ENCODE measurements around the gene FAM13A. TPM values are rescaled to one million over a fixed set of nuclear protein-coding genes. Genes with fewer than 3 reads are reported as not detected.

Gene FAM13A
- total and polyA plus RNA-seq, 2 of the 4 experiments (the other 2 are of a cell fraction), result 13.1 to 22.0 TPM

DNA sequence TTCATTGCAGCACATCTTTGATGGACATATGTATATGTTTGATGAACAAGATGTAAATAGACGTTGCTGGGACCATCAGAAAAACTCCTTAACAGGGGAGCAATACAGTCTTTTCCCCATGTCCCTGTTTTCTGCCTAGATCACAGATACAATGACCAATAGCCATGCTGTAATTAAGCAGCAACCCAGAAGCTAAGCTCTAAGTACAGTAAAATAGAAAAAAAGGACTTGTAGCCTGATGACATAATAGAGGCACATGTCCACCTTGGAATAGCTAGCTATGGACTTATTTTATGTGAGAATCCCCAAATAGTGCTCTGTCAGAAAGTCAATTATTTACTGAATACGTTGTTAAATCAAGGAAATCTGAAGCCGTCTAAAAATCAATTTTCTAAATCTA is 14.9 kb downstream of the FAM13A start:
- no peak overlapping the region for H3K27ac ChIP-seq (ENCODE audit: insufficient read depth, low read length)
- no peak overlapping the region for H3K14ac ChIP-seq (replicated peaks; ENCODE audit: low read depth, low read length)
- CTCF ChIA-PET, result interaction anchor here (1.8 kb wide), 1 partner anchor 13 kb away, joined by 6 read pairs; no protein-coding TSS in a partner anchor
- H2AK5ac ChIP-seq (ENCODE audit: low read depth, low read length), result no peak overlapping the region
- no TSS peak for BruUV-seq (replicated peaks)
- H2BK120ac ChIP-seq (ENCODE audit: low read depth, low read length), result no peak overlapping the region
- H3K18ac ChIP-seq (ENCODE audit: low read depth, low read length), result no peak overlapping the region
- no peak overlapping the region for H2BK5ac ChIP-seq (ENCODE audit: low read depth, low read length, poor library complexity, severe bottlenecking)
- H3K56ac ChIP-seq (ENCODE audit: extremely low read depth, insufficient read depth, low read length), result no peak overlapping the region
- no peak overlapping the region for H2AK9ac ChIP-seq (replicated peaks; ENCODE audit: low read depth, low read length, poor library complexity)
- H3K9me3 ChIP-seq (ENCODE audit: control insufficient read depth, insufficient read depth, low read length), result peaks cover under 1% of the 10 kb centered on the region; the same call in 1 of the 2 replicates
- no CpG with 5 or more reads among the region's 3 CpGs for WGBS, 2 experiments (ENCODE audit: extremely low coverage in 2 of 2, insufficient read length in 1 of 2)
- no peak for TF ChIP-seq RAD21 (IDR thresholded peaks at IDR 0.05; ENCODE audit: low read length)
- TF ChIP-seq CHD1 (IDR thresholded peaks at IDR 0.05; ENCODE audit: low read depth, low read length), result no peak
- TF ChIP-seq, protein P1, sequence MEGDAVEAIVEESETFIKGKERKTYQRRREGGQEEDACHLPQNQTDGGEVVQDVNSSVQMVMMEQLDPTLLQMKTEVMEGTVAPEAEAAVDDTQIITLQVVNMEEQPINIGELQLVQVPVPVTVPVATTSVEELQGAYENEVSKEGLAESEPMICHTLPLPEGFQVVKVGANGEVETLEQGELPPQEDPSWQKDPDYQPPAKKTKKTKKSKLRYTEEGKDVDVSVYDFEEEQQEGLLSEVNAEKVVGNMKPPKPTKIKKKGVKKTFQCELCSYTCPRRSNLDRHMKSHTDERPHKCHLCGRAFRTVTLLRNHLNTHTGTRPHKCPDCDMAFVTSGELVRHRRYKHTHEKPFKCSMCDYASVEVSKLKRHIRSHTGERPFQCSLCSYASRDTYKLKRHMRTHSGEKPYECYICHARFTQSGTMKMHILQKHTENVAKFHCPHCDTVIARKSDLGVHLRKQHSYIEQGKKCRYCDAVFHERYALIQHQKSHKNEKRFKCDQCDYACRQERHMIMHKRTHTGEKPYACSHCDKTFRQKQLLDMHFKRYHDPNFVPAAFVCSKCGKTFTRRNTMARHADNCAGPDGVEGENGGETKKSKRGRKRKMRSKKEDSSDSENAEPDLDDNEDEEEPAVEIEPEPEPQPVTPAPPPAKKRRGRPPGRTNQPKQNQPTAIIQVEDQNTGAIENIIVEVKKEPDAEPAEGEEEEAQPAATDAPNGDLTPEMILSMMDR (conservative IDR thresholded peaks at IDR 0.05; ENCODE audit: low read depth, low read length), result no peak
- no peak for TF ChIP-seq SMC3 (IDR thresholded peaks at IDR 0.05; ENCODE audit: low read depth, low read length)
- TF ChIP-seq RCOR1 (IDR thresholded peaks at IDR 0.05; ENCODE audit: insufficient replicate concordance, low read length), result no peak
- TF ChIP-seq FOS (IDR thresholded peaks at IDR 0.05; ENCODE audit: low read depth, low read length), result no peak
- no peak for TF ChIP-seq USF2 (IDR thresholded peaks at IDR 0.05; ENCODE audit: low read depth, low read length)
- POLR2A ChIA-PET (ENCODE audit: unreplicated experiment), result interaction anchor here (0.6 kb wide), 1 partner anchor 167 kb away, joined by 3 read pairs; no protein-coding TSS in a partner anchor
- H3K79me1 ChIP-seq (ENCODE audit: low read depth in 1 of 2, low read length in 2 of 2), result peaks cover 9 to 10% of the 10 kb centered on the region in 2 experiments; a peak in 3 of 4 replicates
- intact Hi-C loops (cut with micrococcal nuclease), result no loop called here
- H4K20me1 ChIP-seq (ENCODE audit: insufficient read depth, low read length), result no peaks in the 10 kb centered on the region
- no peak overlapping the region for H3K23ac ChIP-seq (ENCODE audit: low read depth, low read length)
- no peak overlapping the region for H2BK15ac ChIP-seq (ENCODE audit: low read depth, low read length)
- no peak overlapping the region for H2BK20ac ChIP-seq (ENCODE audit: low read depth, low read length)
- H3K4me2 ChIP-seq (ENCODE audit: low read depth, low read length), result no peak overlapping the region
- in situ Hi-C loops (cut with MboI; ENCODE audit: low sequenced_read_pairs), result no loop called here
- 0 out of 2 replicates have a peak, but pooled peaks cover 3% of the 10 kb centered on the region for H3K9me1 ChIP-seq (ENCODE audit: insufficient read depth, low read length)
- H3K4me3 ChIP-seq (ENCODE audit: insufficient read depth, low read depth, low read length), result no peak overlapping the region
- dilution Hi-C loops (cut with HindIII; ENCODE audit: low sequenced_read_pairs, unreplicated experiment), result no loop called here
- DNase-seq, result no peak
- no peak overlapping the region for H2AFZ ChIP-seq (replicated peaks; ENCODE audit: low read length, poor library complexity)
- no peak for ATAC-seq (ENCODE audit: low read depth)
- H3K27me3 ChIP-seq (ENCODE audit: control insufficient read depth, insufficient read depth, low read length), result no peaks in the 10 kb centered on the region
- no peak overlapping the region for H3K9ac ChIP-seq (ENCODE audit: low read depth, low read length)
- no peak overlapping the region for H4K91ac ChIP-seq (ENCODE audit: insufficient read depth, low read depth, low read length)
- no peak overlapping the region for H4K5ac ChIP-seq (ENCODE audit: low read depth, low read length)
- H3K4ac ChIP-seq (ENCODE audit: low read depth, low read length), result no peak overlapping the region
- H4K8ac ChIP-seq (ENCODE audit: low read depth in 2 of 2, low read length in 2 of 2), result no peak overlapping the region
- 0 out of 2 replicates have a peak, but pooled peaks cover 1% of the 10 kb centered on the region for H3K36me3 ChIP-seq (ENCODE audit: control insufficient read depth, insufficient read depth, low read length)
- H3K4me1 ChIP-seq (ENCODE audit: control insufficient read depth, insufficient read depth, low read length), result no peaks in the 10 kb centered on the region; the same call in 1 of the 2 replicates

Data from IMR-90 (cell line).